ENCODE data around the gene PARD3B. TPM values are rescaled to one million over a fixed set of nuclear protein-coding genes. Genes with fewer than 3 reads are reported as not detected.

The PARD3B gene
- total RNA-seq, 1 experiment from 2014 or later: 2.0 TPM

DNA sequence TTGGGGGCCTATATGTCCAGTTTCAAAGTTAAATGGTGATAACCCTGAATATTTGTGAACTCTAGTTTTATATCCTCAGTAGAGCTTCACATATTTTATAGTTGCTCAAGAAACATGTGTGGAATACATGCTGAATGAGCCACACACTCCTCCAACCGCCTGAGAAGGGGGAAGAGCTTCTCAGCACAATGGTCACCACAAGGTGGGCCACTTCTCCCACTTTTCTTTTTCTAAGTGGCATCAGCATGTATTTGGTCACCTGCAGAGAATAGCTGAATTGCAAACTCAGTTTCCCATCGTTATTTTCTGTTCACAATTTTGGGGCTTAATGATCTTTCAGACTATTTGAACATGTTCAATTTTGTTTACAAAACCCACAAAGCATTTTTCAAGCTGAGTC lies 340.5 kb downstream of the PARD3B start (continued):
- TF ChIP-seq CEBPB (IDR thresholded peaks at IDR 0.05; ENCODE audit: low read depth) (no peak), POLR2AphosphoS5 (IDR thresholded peaks at IDR 0.05; ENCODE audit: low read depth, low read length) (no peak), EZH2 (IDR thresholded peaks at IDR 0.05) (no peak), ZFX (IDR thresholded peaks at IDR 0.05) (no peak), TCF7L2 (IDR thresholded peaks at IDR 0.05; ENCODE audit: borderline replicate concordance, extremely low read depth, insufficient read depth, insufficient read length) (no peak)

DNA sequence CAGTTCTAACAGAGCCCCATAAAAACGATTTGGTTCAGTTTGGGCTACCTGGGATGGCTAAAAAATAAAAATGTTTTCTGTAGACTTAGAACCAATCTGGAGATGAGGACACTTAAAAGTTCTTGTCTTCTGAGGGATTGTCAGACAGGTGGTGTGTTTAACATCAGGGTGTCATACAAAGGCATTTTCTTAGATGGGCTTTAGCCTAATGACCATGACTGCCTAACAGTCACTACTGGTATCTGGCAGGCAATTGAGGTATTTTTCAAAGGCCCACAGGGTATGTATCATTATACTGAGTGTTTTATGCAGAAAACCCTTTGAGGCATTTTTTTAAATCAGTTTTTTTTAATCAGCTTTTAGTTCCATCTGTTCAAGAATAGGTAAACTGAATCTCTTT lies 341.4 kb downstream of the PARD3B start:
- no peaks in the 10 kb centered on the region for H3K27me3 ChIP-seq (ENCODE audit: insufficient read depth, low read length)
- H3K4me1 ChIP-seq (ENCODE audit: control insufficient read depth in 1 of 2, insufficient read depth in 2 of 2, low read length in 2 of 2): no peaks in the 10 kb centered on the region
- H3K9me3 ChIP-seq (ENCODE audit: control insufficient read depth in 1 of 2, insufficient read depth in 1 of 2, low read depth in 1 of 2, low read length in 2 of 2): no peaks in the 10 kb centered on the region
- no peak overlapping the region for H3K4me2 ChIP-seq (ENCODE audit: low read length)
- RAD21 ChIA-PET (ENCODE audit: low non-redundant PET in 1 of 2, low total read pairs in 2 of 2, uncharacterized antibody in 2 of 2, unreplicated experiment in 2 of 2): no interaction called here
- BruUV-seq (replicated peaks): no TSS peak
- POLR2A ChIA-PET: no interaction called here
- no peaks in the 10 kb centered on the region for H3K9me2 ChIP-seq (ENCODE audit: insufficient read depth)
- H3K27ac ChIP-seq (ENCODE audit: low read depth, low read length): no peak overlapping the region
- no peak overlapping the region for H3K9ac ChIP-seq (ENCODE audit: low read length)
- no peak for DNase-seq (ENCODE audit: low read depth, low spot score)
- no peak overlapping the region for H2AFZ ChIP-seq (ENCODE audit: low read depth, low read length, poor library complexity, severe bottlenecking)
- no peaks in the 10 kb centered on the region for H3K79me2 ChIP-seq (ENCODE audit: insufficient read depth, low read length)
- CTCF ChIA-PET: no interaction called here
- no peaks in the 10 kb centered on the region for H4K20me1 ChIP-seq (ENCODE audit: insufficient read depth)
- ATAC-seq: no peak
- H3K36me3 ChIP-seq (ENCODE audit: control insufficient read depth in 1 of 2, insufficient read depth in 2 of 2, low read length in 2 of 2): no peaks in the 10 kb centered on the region
- intact Hi-C loops (cut with micrococcal nuclease): no loop called here
- no peak for TF ChIP-seq EZH2 (IDR thresholded peaks at IDR 0.05)
- TF ChIP-seq, protein P1, sequence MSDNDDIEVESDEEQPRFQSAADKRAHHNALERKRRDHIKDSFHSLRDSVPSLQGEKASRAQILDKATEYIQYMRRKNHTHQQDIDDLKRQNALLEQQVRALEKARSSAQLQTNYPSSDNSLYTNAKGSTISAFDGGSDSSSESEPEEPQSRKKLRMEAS (IDR thresholded peaks at IDR 0.05): no peak
- TF ChIP-seq, protein P2, sequence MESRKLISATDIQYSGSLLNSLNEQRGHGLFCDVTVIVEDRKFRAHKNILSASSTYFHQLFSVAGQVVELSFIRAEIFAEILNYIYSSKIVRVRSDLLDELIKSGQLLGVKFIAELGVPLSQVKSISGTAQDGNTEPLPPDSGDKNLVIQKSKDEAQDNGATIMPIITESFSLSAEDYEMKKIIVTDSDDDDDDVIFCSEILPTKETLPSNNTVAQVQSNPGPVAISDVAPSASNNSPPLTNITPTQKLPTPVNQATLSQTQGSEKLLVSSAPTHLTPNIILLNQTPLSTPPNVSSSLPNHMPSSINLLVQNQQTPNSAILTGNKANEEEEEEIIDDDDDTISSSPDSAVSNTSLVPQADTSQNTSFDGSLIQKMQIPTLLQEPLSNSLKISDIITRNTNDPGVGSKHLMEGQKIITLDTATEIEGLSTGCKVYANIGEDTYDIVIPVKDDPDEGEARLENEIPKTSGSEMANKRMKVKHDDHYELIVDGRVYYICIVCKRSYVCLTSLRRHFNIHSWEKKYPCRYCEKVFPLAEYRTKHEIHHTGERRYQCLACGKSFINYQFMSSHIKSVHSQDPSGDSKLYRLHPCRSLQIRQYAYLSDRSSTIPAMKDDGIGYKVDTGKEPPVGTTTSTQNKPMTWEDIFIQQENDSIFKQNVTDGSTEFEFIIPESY (IDR thresholded peaks at IDR 0.05; ENCODE audit: extremely low read depth, insufficient replicate concordance, low read length): no peak
- TF ChIP-seq SIN3A (IDR thresholded peaks at IDR 0.05; ENCODE audit: low read depth): no peak
- no peak for TF ChIP-seq TCF7L2 (IDR thresholded peaks at IDR 0.05; ENCODE audit: borderline replicate concordance, extremely low read depth, insufficient read depth, insufficient read length)
- no peak for TF ChIP-seq YY1 (IDR thresholded peaks at IDR 0.05; ENCODE audit: extremely low read depth, insufficient replicate concordance, low read depth, low read length)
- TF ChIP-seq ZFX (IDR thresholded peaks at IDR 0.05): no peak
- no peak for TF ChIP-seq EGR1 (IDR thresholded peaks at IDR 0.05; ENCODE audit: low read depth)
- TF ChIP-seq POLR2A (IDR thresholded peaks at IDR 0.05; ENCODE audit: borderline replicate concordance, extremely low read depth, insufficient read depth, insufficient read length): no peak
- no peak for TF ChIP-seq ELF1 (IDR thresholded peaks at IDR 0.05; ENCODE audit: borderline replicate concordance, low read depth)
- TF ChIP-seq CBX3 (IDR thresholded peaks at IDR 0.05; ENCODE audit: low read depth): no peak
- TF ChIP-seq RAD21 (IDR thresholded peaks at IDR 0.05; ENCODE audit: low read depth): no peak
- no peak for TF ChIP-seq POLR2AphosphoS5 (IDR thresholded peaks at IDR 0.05; ENCODE audit: low read depth, low read length)
- TF ChIP-seq EZH2phosphoT487 (IDR thresholded peaks at IDR 0.05; ENCODE audit: borderline replicate concordance): no peak
- TF ChIP-seq JUND (IDR thresholded peaks at IDR 0.05): no peak
- TF ChIP-seq ZNF274 (IDR thresholded peaks at IDR 0.05; ENCODE audit: low read depth, low read length): no peak
- no peak for TF ChIP-seq SP1 (IDR thresholded peaks at IDR 0.05; ENCODE audit: low read depth)
- H3K4me3 ChIP-seq (replicated peaks in 1 of 2; ENCODE audit: low read depth in 1 of 2, low read length in 2 of 2): no peak overlapping the region
